ENCODE results near the gene RBM26.

GRCh38 chr13:79423340-79423739 is 17.3 kb upstream of the RBM26 start:
- TF ChIP-seq CTCF (conservative IDR thresholded peaks at IDR 0.05; ENCODE audit: low read depth, low read length) (no peak), EZH2 (IDR thresholded peaks at IDR 0.05; ENCODE audit: borderline replicate concordance, low read depth, low read length, poor library complexity, severe bottlenecking) (no peak)
